HEK293T (cell line): ENCODE results near the gene ZNF32.
A peak's percentile ranks its signal among the peaks of the same experiment; 100 is the strongest.

Source experiments
- CTCF ChIA-PET: fragments of 350-600 bp; formaldehyde crosslinking; extraction: SDS; loops from one replicate; lab custom pipeline; 2021; ENCODE audit warnings: antibody characterized with exemption, inconsistent platforms; lab: Yijun Ruan, JAX
- POLR2A ChIA-PET: fragments of 350-600 bp; formaldehyde crosslinking; extraction: SDS; loops from one replicate; lab custom pipeline; 2020; ENCODE audit warnings: antibody characterized with exemption, inconsistent platforms; lab: Yijun Ruan, JAX
- DNase-seq: peaks from one replicate; pipeline ENCODE4 v3.0.0; 2012; ENCODE audit warnings: mixed read lengths; ENCODE audit errors: extremely low spot score
- ARNT ChIP-seq: fragments of 450-650 bp; IDR thresholded peaks from 2 replicates; pipeline ENCODE4 v1.6.1; 2017; ENCODE audit warnings: mild to moderate bottlenecking
- BHLHE40 ChIP-seq: fragments of 450-650 bp; IDR thresholded peaks from 2 replicates; pipeline ENCODE4 v1.6.1; 2016; ENCODE audit warnings: mild to moderate bottlenecking, moderate library complexity, borderline replicate concordance
- CTBP1 ChIP-seq: fragments of 450-650 bp; IDR thresholded peaks from 2 replicates; pipeline ENCODE4 v1.6.1; 2016; ENCODE audit warnings: borderline replicate concordance
- ELF4 ChIP-seq: fragments of 450-650 bp; IDR thresholded peaks from 2 replicates; pipeline ENCODE4 v1.6.1; 2017; ENCODE audit warnings: antibody characterized with exemption
- FOXA1 ChIP-seq: fragments of 450-650 bp; IDR thresholded peaks from 2 replicates; pipeline ENCODE4 v1.6.1; 2016; ENCODE audit warnings: mild to moderate bottlenecking
- FOXK2 ChIP-seq: fragments of 450-650 bp; IDR thresholded peaks from 2 replicates; pipeline ENCODE4 v1.6.1; 2016; ENCODE audit warnings: mild to moderate bottlenecking
- FOXM1 ChIP-seq: fragments of 450-650 bp; IDR thresholded peaks from 2 replicates; pipeline ENCODE4 v1.6.1; 2017; ENCODE audit warnings: mild to moderate bottlenecking, borderline replicate concordance
- HDGF ChIP-seq: fragments of 450-650 bp; IDR thresholded peaks from 2 replicates; pipeline ENCODE4 v1.6.1; 2017; ENCODE audit warnings: antibody characterized with exemption, borderline replicate concordance
- L3MBTL2 ChIP-seq: fragments of 450-650 bp; conservative IDR thresholded peaks from 2 replicates; pipeline ENCODE4 v1.6.1; 2016; ENCODE audit warnings: mild to moderate bottlenecking
- LEF1 ChIP-seq: fragments of 450-650 bp; IDR thresholded peaks from 2 replicates; pipeline ENCODE4 v1.6.1; 2017; ENCODE audit warnings: mild to moderate bottlenecking, borderline replicate concordance
- NFRKB ChIP-seq: fragments of 450-650 bp; IDR thresholded peaks from 2 replicates; pipeline ENCODE4 v1.6.1; 2016; ENCODE audit warnings: mild to moderate bottlenecking, moderate library complexity
- SP1 ChIP-seq: fragments of 450-650 bp; IDR thresholded peaks from 2 replicates; pipeline ENCODE4 v1.6.1; 2017
- SUZ12 ChIP-seq: fragments of 450-650 bp; IDR thresholded peaks from 2 replicates; pipeline ENCODE4 v1.6.1; 2016; ENCODE audit warnings: mild to moderate bottlenecking
- TARDBP ChIP-seq: fragments of 450-650 bp; IDR thresholded peaks from 2 replicates; pipeline ENCODE4 v1.6.1; 2016
- ZNF384 ChIP-seq: fragments of 450-650 bp; IDR thresholded peaks from 2 replicates; pipeline ENCODE4 v1.6.1; 2016
- TF ChIP-seq, protein P1 (sequence below): fragments of 450-650 bp; IDR thresholded peaks from 2 replicates; pipeline ENCODE4 v1.6.1; 2016

ZNF32 gene

GRCh38 chr10:43648398-43649184 is at the start of gene ZNF32:
TSS of gene ZNF32 (minus strand) at chr10:43648881. CDS start at chr10:43646133, 2,748 bp downstream.
- POLR2A ChIA-PET, result interaction anchor here (1.0 kb wide), 2 partner anchors 11 to 16 kb away, joined by 3 to 4 read pairs; no protein-coding TSS in a partner anchor
- CTCF ChIA-PET, result interaction anchor here (0.9 kb wide), 1 partner anchor 34 kb away, joined by 3 read pairs; no protein-coding TSS in a partner anchor
- TF ChIP-seq SP1, result no peak
- TF ChIP-seq, protein P1, sequence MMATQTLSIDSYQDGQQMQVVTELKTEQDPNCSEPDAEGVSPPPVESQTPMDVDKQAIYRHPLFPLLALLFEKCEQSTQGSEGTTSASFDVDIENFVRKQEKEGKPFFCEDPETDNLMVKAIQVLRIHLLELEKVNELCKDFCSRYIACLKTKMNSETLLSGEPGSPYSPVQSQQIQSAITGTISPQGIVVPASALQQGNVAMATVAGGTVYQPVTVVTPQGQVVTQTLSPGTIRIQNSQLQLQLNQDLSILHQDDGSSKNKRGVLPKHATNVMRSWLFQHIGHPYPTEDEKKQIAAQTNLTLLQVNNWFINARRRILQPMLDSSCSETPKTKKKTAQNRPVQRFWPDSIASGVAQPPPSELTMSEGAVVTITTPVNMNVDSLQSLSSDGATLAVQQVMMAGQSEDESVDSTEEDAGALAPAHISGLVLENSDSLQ, result peak; percentile 85
- peak; percentile 69 for TF ChIP-seq SUZ12
- peak; percentile 68; the same call in 1 of the 2 replicates for TF ChIP-seq L3MBTL2
- DNase-seq, result peak; percentile 91

- POLR2A ChIA-PET, result no interaction called here
- no peak for TF ChIP-seq FOXM1
- TF ChIP-seq ELF4, result no peak
- no peak for TF ChIP-seq FOXA1
- TF ChIP-seq TARDBP, result no peak
- no peak for TF ChIP-seq HDGF
- no peak for TF ChIP-seq ZNF384
- no peak for TF ChIP-seq LEF1
- TF ChIP-seq SP1, result no peak
- no peak for TF ChIP-seq FOXK2
- TF ChIP-seq BHLHE40, result no peak
- no peak for TF ChIP-seq ARNT
- TF ChIP-seq L3MBTL2, result no peak
- no peak for DNase-seq
- CTCF ChIA-PET, result no interaction called here
Observed at GRCh38 chr10:43698156-43698555, 49.5 kb upstream of the ZNF32 start.

- CTCF ChIA-PET, result no interaction called here
- POLR2A ChIA-PET, result no interaction called here
Observed at GRCh38 chr10:43696909-43697483, 48.3 kb upstream of the ZNF32 start.

GRCh38 chr10:43695730-43696129 is 47.0 kb upstream of the ZNF32 start:
- TF ChIP-seq, protein P1, result no peak
- TF ChIP-seq SP1 (no peak), LEF1 (no peak), TARDBP (no peak), ARNT (no peak), ZNF384 (no peak)
- ChIA-PET CTCF (no interaction called here), POLR2A (no interaction called here)
- no peak for DNase-seq

More at GRCh38 chr10:43696909-43697483, 48.3 kb upstream of the ZNF32 start:
- TF ChIP-seq, protein P1, result no peak
- TF ChIP-seq HDGF, result no peak
- no peak for TF ChIP-seq BHLHE40
- no peak for TF ChIP-seq FOXA1
- TF ChIP-seq TARDBP, result no peak
- TF ChIP-seq FOXK2, result no peak
- TF ChIP-seq FOXM1, result no peak
- no peak for TF ChIP-seq ZNF384
- no peak for TF ChIP-seq ARNT
- no peak for TF ChIP-seq CTBP1
- TF ChIP-seq SP1, result no peak
- no peak for TF ChIP-seq SUZ12
- no peak for TF ChIP-seq LEF1
- TF ChIP-seq NFRKB, result no peak
- TF ChIP-seq ELF4, result no peak
- TF ChIP-seq L3MBTL2, result no peak
- DNase-seq, result no peak

GRCh38 chr10:43695321-43695720 is 46.6 kb upstream of the ZNF32 start:
- DNase-seq, result no peak
- CTCF ChIA-PET, result no interaction called here

More at GRCh38 chr10:43695321-43695720, 46.6 kb upstream of the ZNF32 start:
- TF ChIP-seq SP1 (no peak), FOXK2 (no peak), ARNT (no peak), NFRKB (no peak), BHLHE40 (no peak), ELF4 (no peak), SUZ12 (no peak), FOXM1 (no peak), HDGF (no peak), L3MBTL2 (no peak), ZNF384 (no peak), LEF1 (no peak), TARDBP (no peak), CTBP1 (no peak), FOXA1 (no peak)
- TF ChIP-seq, protein P1, result no peak
- POLR2A ChIA-PET, result no interaction called here
